NOMO-1 treated with DMSO at 0.1 percent for 48 hours (cell line): ENCODE data around the gene NPIPB2.
"Not testable (repeated sequence)": the region's sequence is repeated elsewhere in the genome, so short reads cannot be mapped to it uniquely, and the experiment has no call there.

Experiments
- DNase-seq: peaks from one replicate; lab custom pipeline; 2025; ENCODE audit not compliant: unreplicated experiment; lab: John Stamatoyannopoulos, UW

Gene NPIPB2

GRCh38 chr16:11962457-11962856 lies 20.6 kb upstream of the NPIPB2 start:
- DNase-seq, result peak; percentile 71

GRCh38 chr16:11957591-11958395 lies 15.9 kb upstream of the NPIPB2 start:
- DNase-seq, result no peak

GRCh38 chr16:11956558-11956957 lies 14.7 kb upstream of the NPIPB2 start:
- DNase-seq, result no peak

- DNase-seq, result no peak
These were observed 13.9 kb upstream of the NPIPB2 start for GRCh38 chr16:11955713-11956123.

- not testable (repeated sequence) for DNase-seq
These were observed 11.7 kb upstream of the NPIPB2 start for GRCh38 chr16:11953576-11953975.

GRCh38 chr16:11950388-11950787 lies 8.5 kb upstream of the NPIPB2 start:
- no peak for DNase-seq

GRCh38 chr16:11949527-11949926 lies 7.7 kb upstream of the NPIPB2 start:
- peak; percentile 44 for DNase-seq

- DNase-seq, result no peak
These were observed 7.0 kb upstream of the NPIPB2 start for GRCh38 chr16:11948819-11949218.

- DNase-seq, result no peak
These were observed 4.6 kb upstream of the NPIPB2 start for GRCh38 chr16:11946433-11946832.

GRCh38 chr16:11927350-11927749 lies 14.5 kb downstream of the NPIPB2 start:
- DNase-seq, result not testable (repeated sequence)

GRCh38 chr16:11924046-11924445 lies 17.8 kb downstream of the NPIPB2 start:
- not testable (repeated sequence) for DNase-seq

GRCh38 chr16:11916524-11917285 lies 25.1 kb downstream of the NPIPB2 start:
- no peak for DNase-seq

GRCh38 chr16:11915644-11916523 lies 26.0 kb downstream of the NPIPB2 start, which contains the start of gene GSPT1:
Gene GSPT1, minus strand, starts transcription at chr16:11915956. Its CDS starts 236 bp downstream, at chr16:11915720.
- peak; percentile 98 for DNase-seq

- no peak for DNase-seq
These were observed 26.7 kb downstream of the NPIPB2 start for GRCh38 chr16:11915114-11915643.

GRCh38 chr16:11914210-11915113 lies 27.4 kb downstream of the NPIPB2 start:
- peak; percentile 16 for DNase-seq

- no peak for DNase-seq
These were observed 28.3 kb downstream of the NPIPB2 start for GRCh38 chr16:11913425-11914079.

GRCh38 chr16:11909653-11910545 lies 31.9 kb downstream of the NPIPB2 start:
- DNase-seq, result no peak
